OCI-LY3 (cell line): ENCODE results near the gene CELF2.

Source experiments
- H2AFZ ChIP-seq: fragments of 200-600, 300-600 bp; shearing (Covaris generic); 2 replicates; pipeline ENCODE4 v1.6.0; 2014; ENCODE audit warnings: antibody characterized with exemption, low read depth, low read length
- H3K27ac ChIP-seq: fragments of 200-600, 300-600 bp; sonication (generic); 2 replicates; pipeline ENCODE4 v1.5.1; 2014; ENCODE audit warnings: mild to moderate bottlenecking, low read length, moderate library complexity, mixed read lengths
- H3K27me3 ChIP-seq: fragments of 200-600, 300-600 bp; sonication (generic); 2 replicates; pipeline ENCODE4 v1.6.1; 2014; ENCODE audit warnings: low read depth, low read length, mixed read lengths
- H3K36me3 ChIP-seq: fragments of 200-600, 300-600 bp; sonication (generic); replicated peaks from 2 replicates; pipeline ENCODE3; 2014; ENCODE audit warnings: low read depth, low read length, mixed read lengths
- H3K4me1 ChIP-seq: fragments of 300-600, 200-600 bp; sonication (generic); 2 replicates; pipeline ENCODE4 v1.6.1; 2014; ENCODE audit warnings: low read length, mixed read lengths
- H3K4me2 ChIP-seq: fragments of 200-600, 300-600 bp; sonication (generic); 2 replicates; pipeline ENCODE4 v1.6.1; 2014; ENCODE audit warnings: low read length, mixed read lengths
- H3K4me3 ChIP-seq: fragments of 300-600, 200-600 bp; sonication (generic); 2 replicates; pipeline ENCODE4 v1.5.1; 2014; ENCODE audit warnings: antibody characterized with exemption, mild to moderate bottlenecking, low read length, moderate library complexity
- H3K79me2 ChIP-seq: fragments of 300-600, 200-600 bp; shearing (Covaris generic); 2 replicates; pipeline ENCODE4 v1.6.1; 2014; ENCODE audit warnings: mild to moderate bottlenecking, low read length, mixed read lengths
- H3K9ac ChIP-seq: fragments of 300-600, 200-600 bp; shearing (Covaris generic); 2 replicates; pipeline ENCODE4 v1.6.0; 2014; ENCODE audit warnings: mild to moderate bottlenecking, low read length, moderate library complexity
- H3K9me3 ChIP-seq: fragments of 200-600, 300-600 bp; shearing (Covaris generic); 2 replicates; pipeline ENCODE4 v1.6.1; 2014; ENCODE audit warnings: low read length, mixed read lengths; ENCODE audit not compliant: insufficient read depth
- H4K20me1 ChIP-seq: fragments of 200-600, 300-600 bp; sonication (generic); 2 replicates; pipeline ENCODE4 v1.6.1; 2016; ENCODE audit warnings: low read length, mixed read lengths; ENCODE audit not compliant: insufficient read depth
- CTCF ChIP-seq: fragments of 200-600, 300-600 bp; sonication (generic); IDR thresholded peaks from 2 replicates; pipeline ENCODE4 v1.5.1; 2014; ENCODE audit warnings: antibody characterized with exemption, low read length, low read depth
- EZH2phosphoT487 ChIP-seq: fragments of 200-600 bp; shearing (Covaris generic); IDR thresholded peaks from 2 replicates; pipeline ENCODE4 v1.6.1; 2018; ENCODE audit warnings: antibody characterized with exemption, mixed run types, low read depth

Gene CELF2

GRCh38 chr10:11332846-11333245 lies 315.2 kb downstream of the CELF2 start:
- H3K4me3 ChIP-seq, result no peak overlapping the region
- H4K20me1 ChIP-seq, result no peaks in the 10 kb centered on the region
- no peak overlapping the region for H3K27ac ChIP-seq
- no peaks in the 10 kb centered on the region for H3K79me2 ChIP-seq
- H3K9me3 ChIP-seq, result no peaks in the 10 kb centered on the region
- no peak overlapping the region for H2AFZ ChIP-seq
- TF ChIP-seq EZH2phosphoT487 (no peak), CTCF (no peak)
- no peaks in the 10 kb centered on the region for H3K27me3 ChIP-seq
- H3K9ac ChIP-seq, result no peak overlapping the region
- H3K4me1 ChIP-seq, result no peaks in the 10 kb centered on the region
- H3K36me3 ChIP-seq, result no peaks in the 10 kb centered on the region
- H3K4me2 ChIP-seq, result no peak overlapping the region

GRCh38 chr10:11334436-11334835 lies 316.8 kb downstream of the CELF2 start:
- TF ChIP-seq EZH2phosphoT487, result no peak
- TF ChIP-seq CTCF, result no peak
- H4K20me1 ChIP-seq, result no peaks in the 10 kb centered on the region

GRCh38 chr10:11335167-11335652 lies 317.5 kb downstream of the CELF2 start:
- no peaks in the 10 kb centered on the region for H3K4me1 ChIP-seq
- no peaks in the 10 kb centered on the region for H3K79me2 ChIP-seq
- TF ChIP-seq EZH2phosphoT487 (no peak), CTCF (no peak)
- H3K27ac ChIP-seq, result no peak overlapping the region
- no peaks in the 10 kb centered on the region for H4K20me1 ChIP-seq
- H3K4me3 ChIP-seq, result no peak overlapping the region
- no peak overlapping the region for H2AFZ ChIP-seq
- H3K9me3 ChIP-seq, result no peaks in the 10 kb centered on the region
- H3K27me3 ChIP-seq, result no peaks in the 10 kb centered on the region
- H3K4me2 ChIP-seq, result 0 out of 2 replicates have a peak overlapping the region, but pooled peaks have one; percentile 39
- no peaks in the 10 kb centered on the region for H3K36me3 ChIP-seq
- H3K9ac ChIP-seq, result no peak overlapping the region

More at GRCh38 chr10:11334436-11334835, 316.8 kb downstream of the CELF2 start:
- H3K4me3 ChIP-seq, result no peak overlapping the region
- no peaks in the 10 kb centered on the region for H3K79me2 ChIP-seq
- no peak overlapping the region for H2AFZ ChIP-seq
- H3K9ac ChIP-seq, result no peak overlapping the region
- H3K36me3 ChIP-seq, result no peaks in the 10 kb centered on the region
- H3K27me3 ChIP-seq, result no peaks in the 10 kb centered on the region
- H3K4me1 ChIP-seq, result no peaks in the 10 kb centered on the region
- no peak overlapping the region for H3K4me2 ChIP-seq
- no peaks in the 10 kb centered on the region for H3K9me3 ChIP-seq
- no peak overlapping the region for H3K27ac ChIP-seq

- Histone ChIP-seq H3K4me1 (no peaks in the 10 kb centered on the region), H3K4me3 (no peak overlapping the region), H3K36me3 (no peaks in the 10 kb centered on the region), H3K9ac (no peak overlapping the region), H2AFZ (no peak overlapping the region), H3K4me2 (no peak overlapping the region), H3K9me3 (no peaks in the 10 kb centered on the region), H3K27ac (no peak overlapping the region), H4K20me1 (no peaks in the 10 kb centered on the region), H3K27me3 (no peaks in the 10 kb centered on the region), H3K79me2 (no peaks in the 10 kb centered on the region)
- TF ChIP-seq EZH2phosphoT487, result no peak
- TF ChIP-seq CTCF, result no peak
Measured at GRCh38 chr10:11335881-11336430, 318.3 kb downstream of the CELF2 start.
